T47D (cell line): ENCODE data around the gene THBS2.

Source experiments
- DNase-seq, 2 experiments: peaks; one replicate each; pipeline versions ENCODE4 v3.0.0 to v3.0.0-alpha.2; 2011 to 2012; ENCODE audit warnings: low read depth in 1 of 2, low spot score in 1 of 2
- JUND ChIP-seq: IDR thresholded peaks from 2 replicates; pipeline ENCODE4 v1.6.1; 2012; ENCODE audit warnings: low read depth
- in situ Hi-C: cut with HindIII; loops from 2 replicates; pipeline ENCODE4 v1.10.0; 2016; ENCODE audit warnings: low sequenced_read_pairs, low pct_unique_long_range_greater_than_20kb

Gene THBS2

GRCh38 chr6:169231790-169232506 is 21.7 kb downstream of the THBS2 start:
- no peak for TF ChIP-seq JUND
- in situ Hi-C loops, result no loop called here
- DNase-seq, result no peak

DNA sequence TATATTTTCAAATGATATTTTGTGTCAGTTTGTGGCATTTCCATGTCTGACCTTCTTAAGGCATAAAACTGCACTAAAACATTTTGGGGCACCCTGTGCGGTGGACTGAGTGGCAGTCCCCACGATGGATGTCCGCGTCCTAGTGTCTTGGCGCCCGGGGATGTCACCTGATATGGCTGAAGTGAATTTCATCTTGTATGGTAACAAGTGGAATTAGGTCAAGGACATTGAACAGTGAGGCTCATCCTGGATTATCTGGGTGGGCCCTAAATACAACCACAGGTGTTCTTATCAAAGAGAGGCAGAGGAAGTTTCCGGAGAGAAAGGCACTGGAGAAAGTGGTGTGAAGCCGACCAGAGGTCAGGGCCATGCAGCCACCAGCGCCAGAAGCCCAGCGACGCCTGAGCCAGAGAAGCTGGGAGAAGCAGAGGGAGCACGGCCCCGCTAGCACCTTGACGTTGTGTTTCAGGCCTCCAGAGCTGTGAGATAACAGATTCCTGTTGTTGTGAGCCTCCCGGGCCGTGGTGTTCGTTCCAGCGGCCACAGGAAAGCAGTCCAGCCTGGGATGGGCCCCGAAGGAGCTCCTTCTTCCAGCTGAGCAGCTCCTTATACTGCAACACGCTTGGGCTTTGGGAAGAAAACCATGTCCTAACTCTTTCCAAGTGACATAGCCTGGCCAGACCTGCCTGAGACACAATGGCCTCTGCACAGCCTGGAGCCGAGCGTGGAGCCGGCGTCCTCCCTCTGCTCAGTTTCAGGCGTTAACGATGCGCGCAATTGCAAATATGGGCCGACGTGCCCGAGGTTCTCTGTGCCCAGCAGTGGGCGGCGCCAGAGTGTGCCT is 22.5 kb downstream of the THBS2 start:
- DNase-seq, result no peak
- in situ Hi-C loops, result no loop called here
- no peak for TF ChIP-seq JUND

DNA sequence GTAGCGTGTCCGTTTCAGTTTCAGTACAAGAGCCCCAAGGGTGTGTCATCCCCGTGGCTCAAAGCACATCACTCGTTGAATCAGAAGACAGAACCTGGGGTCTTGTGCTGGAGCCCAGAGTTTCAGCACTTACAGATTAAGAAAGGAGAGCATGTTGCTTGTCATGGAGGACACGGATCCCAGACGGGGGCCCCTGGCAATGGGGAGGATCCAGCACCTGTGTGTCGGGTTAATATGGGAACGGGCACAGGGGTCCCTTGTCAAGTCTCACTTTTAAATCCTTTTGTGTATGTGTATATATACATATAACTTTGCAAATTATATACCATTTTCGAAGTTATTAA is 23.4 kb downstream of the THBS2 start:
- no peak for DNase-seq
- in situ Hi-C loops, result no loop called here

GRCh38 chr6:169229615-169230321 is 23.9 kb downstream of the THBS2 start:
- no peak for TF ChIP-seq JUND

More for the DNA sequence above, 23.4 kb downstream of the THBS2 start:
- TF ChIP-seq JUND, result no peak

GRCh38 chr6:169227116-169227515 is 26.5 kb downstream of the THBS2 start:
- no peak for TF ChIP-seq JUND
- DNase-seq, result no peak
- in situ Hi-C loops, result no loop called here

More at GRCh38 chr6:169229615-169230321, 23.9 kb downstream of the THBS2 start:
- DNase-seq, result peak in 1 of 2 experiments; percentile 20
- in situ Hi-C loops, result no loop called here

DNA sequence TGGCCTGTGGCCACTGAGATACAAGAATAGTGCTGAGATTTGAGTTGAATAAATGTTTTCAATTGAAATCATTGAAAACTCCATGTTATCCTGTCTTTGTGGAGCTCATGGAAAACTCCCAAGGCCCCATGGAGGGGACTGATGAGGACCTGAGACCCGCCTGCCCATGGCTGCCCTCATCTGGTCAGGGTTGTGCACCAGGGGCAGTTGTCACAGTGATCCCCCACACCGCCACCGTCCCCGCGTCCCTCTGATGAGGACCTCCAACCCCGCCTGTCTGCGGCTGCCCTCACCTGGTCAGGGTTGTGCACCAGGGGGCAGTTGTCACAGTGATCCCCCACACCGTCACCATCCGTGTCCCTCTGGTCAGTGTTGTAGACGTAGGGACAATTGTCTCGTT is 27.8 kb downstream of the THBS2 start:
- TF ChIP-seq JUND, result no peak
- DNase-seq, result no peak
- in situ Hi-C loops, result no loop called here

GRCh38 chr6:169225131-169225576 is 28.5 kb downstream of the THBS2 start:
- no peak for TF ChIP-seq JUND
- in situ Hi-C loops, result no loop called here
- no peak for DNase-seq

GRCh38 chr6:169224716-169225115 is 28.9 kb downstream of the THBS2 start:
- in situ Hi-C loops, result no loop called here
- no peak for DNase-seq
- no peak for TF ChIP-seq JUND

GRCh38 chr6:169224185-169224695 is 29.4 kb downstream of the THBS2 start:
- TF ChIP-seq JUND, result no peak
- in situ Hi-C loops, result no loop called here
- no peak for DNase-seq

- in situ Hi-C loops, result no loop called here
- DNase-seq, result no peak
- TF ChIP-seq JUND, result no peak
Observed at GRCh38 chr6:169223006-169223405, 30.6 kb downstream of the THBS2 start.

GRCh38 chr6:169222126-169222525 is 31.5 kb downstream of the THBS2 start:
- DNase-seq, result no peak
- in situ Hi-C loops, result no loop called here
- no peak for TF ChIP-seq JUND

- DNase-seq, result no peak
- in situ Hi-C loops, result no loop called here
- TF ChIP-seq JUND, result no peak
Observed at GRCh38 chr6:169221264-169221663, 32.4 kb downstream of the THBS2 start.
